GM18526 (cell line): ENCODE results near the gene ZDHHC4.

Experiments used
- POLR2A ChIP-seq: IDR thresholded peaks from 3 replicates; pipeline ENCODE4 v1.6.1; 2011; ENCODE audit not compliant: insufficient read length; ENCODE audit errors: extremely low read depth

Gene ZDHHC4

DNA sequence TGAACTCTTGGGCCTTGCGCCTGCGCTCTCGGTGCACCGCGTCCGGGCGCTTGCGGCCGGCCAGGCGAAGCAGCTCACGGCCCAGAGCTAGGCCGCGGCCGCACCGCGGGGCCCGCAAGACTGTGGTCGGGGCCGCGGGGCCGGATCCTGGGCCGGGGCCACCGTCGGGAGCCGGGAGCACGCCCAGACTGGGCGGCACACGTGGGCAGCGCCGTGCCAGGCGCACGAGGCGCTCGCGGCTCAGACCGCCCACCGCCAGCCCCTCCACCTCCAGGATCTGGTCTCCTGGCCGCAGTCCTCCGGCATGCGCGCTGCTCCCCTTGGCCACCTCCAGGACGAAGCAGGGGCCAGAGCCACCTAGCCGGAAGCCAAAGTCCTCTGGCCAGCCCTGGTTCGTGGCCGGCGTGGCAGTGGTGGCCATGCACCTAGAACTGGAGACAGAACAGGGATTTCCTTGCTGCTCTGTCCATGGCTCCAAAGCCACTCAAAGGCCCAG is 26.2 kb upstream of the ZDHHC4 start, which contains the start of gene GRID2IP:
Gene GRID2IP, minus strand, starts transcription at position 446 of the 496 bp plus-strand sequence. Its CDS starts 25 bp downstream, at position 421.
- TF ChIP-seq POLR2A: no peak

DNA sequence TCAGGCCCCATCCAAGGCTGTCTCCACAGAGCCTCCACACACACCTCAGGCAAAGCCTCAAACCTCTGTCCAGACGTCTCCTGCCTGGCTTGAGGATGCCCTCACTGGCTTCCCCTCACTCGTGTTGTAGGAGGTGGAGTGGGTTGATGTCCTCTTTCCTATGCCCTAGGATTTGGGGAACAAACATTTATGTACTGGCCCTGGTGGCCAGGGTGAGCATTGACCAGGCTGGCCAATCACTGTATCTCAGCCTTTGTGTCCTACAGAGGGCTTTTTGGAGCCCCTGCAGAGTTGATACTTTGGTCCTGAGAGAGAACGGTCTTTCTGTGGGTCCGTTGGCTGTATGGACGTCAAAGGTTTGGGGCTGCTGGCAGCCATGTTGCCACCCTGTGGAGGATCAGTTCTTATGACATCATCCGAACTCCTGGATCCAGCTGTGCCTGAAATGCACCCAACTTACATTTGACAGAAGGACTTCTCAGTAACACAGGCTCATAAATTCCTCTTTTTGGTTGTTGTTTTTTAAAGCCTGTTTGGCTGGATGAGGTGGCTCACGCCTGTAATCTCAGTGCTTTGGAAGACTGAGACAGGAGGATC is 23.7 kb upstream of the ZDHHC4 start:
- no peak for TF ChIP-seq POLR2A

DNA sequence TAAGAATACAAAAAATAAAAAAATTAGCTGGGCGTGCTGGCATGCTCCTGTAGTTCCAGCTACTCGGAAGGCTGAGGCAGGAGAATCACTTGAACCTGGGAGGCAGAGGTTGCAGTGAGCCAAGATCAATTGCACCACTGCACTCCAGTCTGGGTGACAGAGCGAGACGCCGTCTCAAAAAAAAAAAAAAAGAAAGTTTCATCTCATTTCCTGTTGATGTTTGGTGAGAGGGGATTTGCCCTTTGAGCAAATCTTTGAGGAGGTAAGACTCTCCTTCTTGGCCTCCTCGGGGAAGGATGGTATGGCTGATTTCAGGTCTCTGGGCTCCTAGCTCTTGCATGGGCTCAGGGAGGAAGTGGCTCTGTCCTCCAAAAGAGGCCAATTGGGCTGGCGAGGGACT is 22.4 kb upstream of the ZDHHC4 start:
- TF ChIP-seq POLR2A: no peak

DNA sequence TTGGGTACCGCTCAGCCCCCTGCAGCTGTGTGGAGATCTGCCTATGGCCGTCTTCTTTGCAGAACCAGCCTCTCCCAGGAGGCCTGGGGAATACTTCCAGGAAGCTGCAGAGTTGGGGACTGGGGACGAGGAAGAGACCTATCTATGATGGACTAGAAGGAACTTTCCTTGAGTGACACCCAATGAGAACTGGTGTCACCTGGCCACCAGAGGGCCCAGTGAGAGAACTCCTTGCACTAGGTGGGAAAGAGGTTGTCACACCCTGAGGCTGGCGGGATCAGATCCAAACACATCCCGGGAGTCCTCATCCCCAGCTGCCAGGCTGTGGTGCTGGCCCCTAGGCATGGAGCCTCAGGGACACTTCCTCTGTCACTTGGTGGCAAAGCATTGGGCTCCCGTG is 21.1 kb upstream of the ZDHHC4 start:
- no peak for TF ChIP-seq POLR2A

DNA sequence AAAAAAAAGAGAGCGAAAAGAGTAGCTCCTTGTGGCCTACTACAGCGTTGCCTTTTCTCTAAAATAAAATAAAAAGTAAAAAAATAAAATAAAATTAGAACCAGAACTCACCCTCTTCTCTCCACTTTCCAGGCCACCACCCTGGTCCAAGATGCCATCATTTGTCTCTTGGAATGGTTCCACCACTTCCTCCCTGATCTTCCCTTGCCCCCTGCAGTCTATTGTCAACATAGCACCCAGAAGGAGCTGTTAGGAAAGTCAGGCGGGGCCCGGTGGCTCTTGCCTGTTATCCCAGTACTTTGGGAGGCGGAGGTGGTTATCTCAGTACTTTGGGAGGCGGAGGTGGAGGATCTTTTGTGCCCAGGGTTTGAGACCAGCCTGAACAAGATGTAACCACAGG is 18.4 kb upstream of the ZDHHC4 start:
- no peak for TF ChIP-seq POLR2A

DNA sequence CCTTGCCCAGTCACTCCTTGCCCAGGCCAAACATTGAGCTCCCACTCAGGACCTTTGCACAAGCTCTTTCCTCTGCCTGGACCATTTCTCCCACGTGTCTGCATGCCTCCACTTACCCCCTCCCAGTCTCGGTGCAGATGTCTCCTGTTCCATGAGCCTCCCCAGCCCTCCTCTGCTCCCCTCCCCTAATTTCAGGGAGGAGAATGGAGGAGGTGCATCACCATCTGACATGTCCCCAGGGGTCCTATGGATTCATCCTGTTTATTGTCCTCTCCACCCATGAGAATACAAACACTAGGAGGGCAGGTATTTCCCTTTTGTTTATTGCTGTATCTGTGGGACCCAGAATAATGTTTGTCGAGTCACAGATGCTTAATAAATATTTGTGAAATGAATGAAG is 17.4 kb upstream of the ZDHHC4 start:
- TF ChIP-seq POLR2A: no peak

DNA sequence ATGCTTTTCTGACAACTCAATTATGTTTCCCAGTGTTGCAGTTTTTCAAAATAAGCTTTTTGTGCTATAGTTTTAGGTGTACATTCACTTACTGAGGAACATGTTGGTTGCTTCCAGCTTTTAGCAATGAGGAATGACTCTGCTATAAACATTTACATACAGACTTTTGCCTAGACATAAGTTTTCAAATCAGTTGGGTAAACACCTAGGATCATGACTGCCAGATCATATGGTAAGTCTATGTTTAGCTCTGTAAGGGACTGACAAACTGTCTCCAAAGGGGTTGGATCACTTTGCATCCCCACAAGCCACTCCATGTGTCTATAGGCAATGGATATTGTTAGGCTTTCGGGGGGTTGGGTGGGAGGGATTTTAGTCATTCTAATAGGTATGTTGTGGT is 15.1 kb upstream of the ZDHHC4 start:
- TF ChIP-seq POLR2A: no peak

DNA sequence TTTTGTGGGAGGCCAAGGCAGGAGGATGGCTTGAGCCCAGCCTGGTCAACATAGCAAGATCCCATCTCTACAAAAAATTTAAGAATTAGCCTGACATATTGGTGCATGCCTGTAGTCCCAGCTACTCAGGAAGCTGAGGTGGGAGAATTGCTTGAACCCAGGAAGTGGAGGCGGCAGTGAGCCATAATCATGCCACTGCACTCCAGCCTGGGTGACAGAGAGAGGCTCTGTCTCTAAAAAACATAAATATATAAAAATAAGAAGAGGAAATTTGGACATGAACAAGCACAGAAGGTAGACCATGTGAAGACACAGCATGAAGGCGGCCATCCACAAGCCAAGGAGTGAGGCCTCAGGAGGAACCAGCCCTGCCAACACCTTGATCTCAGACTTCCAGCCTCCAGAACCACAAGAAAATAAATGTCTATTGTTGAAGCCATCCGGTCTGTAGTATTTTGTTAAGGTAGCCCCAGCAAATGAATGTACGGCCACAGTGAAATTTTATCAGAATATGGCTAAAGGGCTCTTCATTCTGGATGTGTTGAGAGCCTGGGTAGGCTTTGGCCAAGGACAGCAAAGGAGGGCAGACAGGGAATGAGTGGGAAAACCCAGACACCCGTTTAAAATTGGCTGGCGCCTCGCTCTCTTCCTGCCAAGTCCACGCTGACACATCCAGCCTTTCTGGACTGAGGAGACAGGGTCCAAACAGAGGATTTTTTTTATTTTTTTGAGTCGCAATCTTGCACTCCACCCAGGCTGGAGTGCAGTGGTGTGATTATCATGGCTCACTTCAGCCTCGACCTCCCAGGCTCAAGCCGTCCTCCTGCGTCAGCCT is 13.1 kb upstream of the ZDHHC4 start:
- no peak for TF ChIP-seq POLR2A

DNA sequence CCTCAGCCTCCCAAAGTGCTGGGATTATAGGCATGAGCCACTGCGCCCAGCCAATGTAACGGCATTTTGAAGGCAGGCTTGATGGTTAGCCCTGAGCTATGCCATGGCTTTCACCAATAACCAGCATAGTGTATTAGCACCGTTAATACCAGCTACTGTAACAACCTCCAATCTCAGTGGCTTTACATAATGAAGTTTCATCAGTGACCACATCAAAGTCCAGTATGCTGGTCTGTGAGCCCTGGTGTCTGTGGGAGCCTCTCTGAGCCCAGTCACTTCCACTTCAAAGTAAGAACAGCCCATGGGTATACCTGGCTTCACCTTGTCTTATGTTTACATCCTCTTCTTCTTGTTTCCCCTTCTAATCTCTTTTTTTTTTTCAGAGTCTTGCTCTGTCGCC is 11.6 kb upstream of the ZDHHC4 start:
- TF ChIP-seq POLR2A: no peak

DNA sequence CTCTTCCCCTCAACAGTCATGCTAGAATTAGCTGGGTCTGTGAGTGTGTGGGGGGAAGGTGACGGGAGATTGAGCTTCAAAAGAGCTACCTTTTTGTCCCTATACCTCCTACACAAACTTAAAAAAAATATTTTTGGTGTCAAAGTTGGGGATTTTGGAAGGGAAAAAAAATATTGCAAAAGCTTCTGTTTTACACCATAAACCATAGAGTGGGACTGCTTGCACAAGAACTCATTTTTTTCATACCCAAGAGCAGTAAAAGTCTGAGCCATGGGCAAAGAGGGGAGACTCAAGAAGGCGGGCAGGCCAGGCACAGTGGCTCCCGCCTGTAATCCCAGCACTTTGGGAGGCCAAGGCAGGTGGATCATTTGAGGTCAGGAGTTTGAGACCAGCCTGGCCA is 9.4 kb upstream of the ZDHHC4 start:
- TF ChIP-seq POLR2A: no peak

DNA sequence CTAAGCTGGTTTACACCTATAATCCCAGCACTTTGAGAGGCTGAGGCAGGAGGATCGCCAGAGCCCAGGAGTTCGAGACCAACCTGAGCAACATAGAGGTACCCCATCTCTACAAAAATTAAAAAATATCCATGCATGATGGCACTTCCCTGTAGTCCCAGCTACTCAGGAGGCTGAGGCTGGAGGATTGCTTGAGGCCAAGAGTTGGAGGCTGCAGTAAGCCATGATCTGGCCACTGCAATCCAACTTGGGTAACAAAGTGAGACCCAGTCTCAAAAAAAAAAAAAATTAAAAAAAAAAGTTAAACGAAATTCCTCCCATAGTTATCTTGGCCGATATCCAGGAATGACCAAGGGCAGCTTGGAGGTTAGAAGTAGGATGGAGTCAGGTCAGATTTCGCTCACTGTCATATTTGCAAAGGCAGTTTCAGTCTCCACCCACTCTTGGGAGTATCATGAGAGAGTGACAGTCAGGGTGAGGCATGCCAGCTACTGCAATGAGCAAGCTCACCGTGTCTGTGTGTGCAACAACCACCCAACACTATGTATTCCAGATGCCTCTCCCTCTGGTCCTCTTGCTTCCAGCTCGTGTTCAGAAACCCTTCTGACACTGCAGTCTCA is 6.0 kb upstream of the ZDHHC4 start:
- TF ChIP-seq POLR2A: no peak

DNA sequence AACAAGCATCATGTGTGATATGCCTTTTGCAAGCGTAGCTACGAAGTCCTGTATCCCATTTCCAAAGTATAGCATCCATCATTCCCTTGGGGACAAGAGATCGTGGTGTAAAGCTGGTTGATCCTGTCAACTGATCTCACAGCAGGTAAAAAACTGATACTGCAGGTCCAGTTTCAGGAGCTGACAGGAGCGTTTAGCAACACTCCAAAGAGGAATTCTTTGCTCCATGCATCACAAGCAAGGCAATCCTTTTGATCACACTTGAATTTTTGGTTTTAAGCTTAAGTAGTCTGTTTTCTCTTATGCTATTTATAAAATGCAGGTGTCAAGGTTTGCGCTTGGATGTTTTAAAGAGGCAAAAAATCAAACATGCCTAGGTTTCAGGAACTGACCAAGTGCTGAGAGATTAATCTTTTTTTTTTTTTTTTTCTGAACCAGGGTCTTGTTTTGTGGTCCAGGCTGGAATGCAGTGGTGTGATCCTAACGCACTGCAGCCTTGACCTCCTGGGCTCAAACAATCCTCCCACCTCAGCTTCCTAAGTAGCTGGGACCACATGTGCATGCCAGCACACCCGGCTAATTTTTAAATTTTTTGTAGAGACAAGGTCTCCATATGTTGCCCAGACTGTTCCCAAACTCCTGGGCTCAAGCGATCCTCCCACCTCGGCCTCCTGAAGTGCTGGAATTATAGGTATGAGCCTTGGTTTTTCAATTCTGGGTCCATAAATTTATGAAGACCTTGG is 1.8 kb upstream of the ZDHHC4 start:
- no peak for TF ChIP-seq POLR2A

DNA sequence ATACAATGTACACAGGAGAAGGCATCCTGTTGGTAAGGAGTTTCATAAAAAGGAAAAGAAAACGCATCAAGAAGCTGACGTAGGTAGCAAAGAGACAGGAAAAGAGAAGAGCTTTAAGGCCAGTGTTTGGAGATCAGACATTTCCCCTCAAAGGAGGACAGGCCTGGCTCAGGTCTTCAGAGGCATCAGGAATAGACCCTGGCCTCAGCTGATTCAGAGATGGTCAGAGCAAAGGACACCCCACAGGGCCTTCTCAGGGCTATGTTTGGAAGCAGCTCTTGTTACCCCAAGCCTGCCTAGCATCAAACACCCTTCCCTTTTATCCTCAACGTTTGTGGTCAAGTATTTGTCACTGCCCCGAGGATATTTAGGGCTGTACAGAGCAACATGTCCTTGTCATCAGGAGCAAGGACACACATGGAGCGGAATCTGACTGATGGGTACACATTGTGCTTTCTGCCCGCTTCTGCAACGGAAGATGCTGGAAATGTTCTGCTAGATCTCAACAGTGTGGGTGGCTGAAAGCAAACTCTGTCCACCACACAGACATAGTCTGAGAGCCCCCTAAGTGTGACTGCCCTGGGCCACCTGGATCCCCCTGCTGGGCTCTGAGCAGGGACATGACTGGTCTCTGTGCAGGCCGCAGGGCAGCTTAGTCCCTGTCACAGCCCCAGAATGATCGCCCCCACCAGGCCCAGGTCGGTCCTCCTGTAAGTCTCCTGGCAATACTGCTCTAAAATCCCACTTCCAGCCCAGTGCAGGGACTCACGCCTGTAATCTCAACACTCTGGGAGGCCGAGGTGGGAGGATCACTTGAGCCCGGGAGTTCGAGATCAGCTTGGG is 1.0 kb upstream of the ZDHHC4 start:
- no peak for TF ChIP-seq POLR2A
